Keratinocyte (primary cell): ENCODE data around the gene PDE1C. TPM values are rescaled to one million over a fixed set of nuclear protein-coding genes. Genes with fewer than 3 reads are reported as not detected.

ENCODE experiments used
- DNase-seq: peaks from one replicate; pipeline ENCODE4 v3.0.0-alpha.2; 2011; ENCODE audit warnings: low read depth, missing footprints, low spot score
- FAIRE-seq: peaks from 2 replicates; lab custom pipeline; 2011; peaks lifted over from hg19 to GRCh38; lab: Jason Lieb, UNC
- H2AFZ ChIP-seq: 2 replicates; pipeline ENCODE4 v1.6.0; 2012; ENCODE audit warnings: low read length, control low read depth, inconsistent platforms; ENCODE audit not compliant: control insufficient read depth
- H3K27ac ChIP-seq: 2 replicates; pipeline ENCODE4 v1.5.1; 2011; ENCODE audit warnings: low read length; ENCODE audit not compliant: control insufficient read depth, insufficient read depth
- H3K27me3 ChIP-seq: 3 replicates; pipeline ENCODE4 v1.6.0; 2011; ENCODE audit warnings: low read length; ENCODE audit not compliant: control insufficient read depth, insufficient read depth; ENCODE audit errors: extremely low read depth
- H3K36me3 ChIP-seq, 2 experiments: 2 replicates in 1 of 2; 3 replicates in 1 of 2; pipeline ENCODE4 v1.5.1; 2011; ENCODE audit warnings: low read length in 2 of 2, mild to moderate bottlenecking in 1 of 2; ENCODE audit not compliant: control insufficient read depth in 2 of 2, insufficient read depth in 2 of 2; ENCODE audit errors: extremely low read depth in 1 of 2
- H3K4me1 ChIP-seq: 3 replicates; pipeline ENCODE4 v1.5.1; 2011; ENCODE audit warnings: low read length; ENCODE audit not compliant: control insufficient read depth, insufficient read depth; ENCODE audit errors: extremely low read depth
- H3K4me2 ChIP-seq: 3 replicates; pipeline ENCODE4 v1.6.0; 2011; ENCODE audit warnings: low read depth, low read length; ENCODE audit not compliant: control insufficient read depth, insufficient read depth; ENCODE audit errors: extremely low read depth
- H3K4me3 ChIP-seq, 3 experiments: fragments of 200-600 bp in 1 of 3; sonication (generic) in 1 of 3; 2 replicates in 2 of 3; 3 replicates in 1 of 3; pipeline ENCODE4 v1.5.1; 2011 to 2016; ENCODE audit warnings: low read length in 3 of 3, mild to moderate bottlenecking in 3 of 3, control low read depth in 2 of 3, inconsistent platforms in 1 of 3, low read depth in 1 of 3, mixed read lengths in 1 of 3, mixed run types in 1 of 3, moderate library complexity in 1 of 3; ENCODE audit not compliant: control insufficient read depth in 2 of 3, insufficient read depth in 2 of 3; ENCODE audit errors: extremely low read depth in 1 of 3
- H3K79me2 ChIP-seq: 2 replicates; pipeline ENCODE4 v1.6.0; 2012; ENCODE audit warnings: low read length; ENCODE audit not compliant: control insufficient read depth, insufficient read depth
- H3K9ac ChIP-seq: 3 replicates; pipeline ENCODE4 v1.6.0; 2011; ENCODE audit warnings: low read length; ENCODE audit not compliant: control insufficient read depth, insufficient read depth; ENCODE audit errors: extremely low read depth
- H3K9me1 ChIP-seq: 3 replicates; pipeline ENCODE4 v1.6.0; 2011; ENCODE audit warnings: low read length; ENCODE audit not compliant: control insufficient read depth, insufficient read depth; ENCODE audit errors: extremely low read depth
- H3K9me3 ChIP-seq: 2 replicates; pipeline ENCODE4 v1.5.1; 2012; ENCODE audit warnings: low read depth, low read length; ENCODE audit not compliant: control insufficient read depth
- H4K20me1 ChIP-seq: 3 replicates; pipeline ENCODE4 v1.6.0; 2011; ENCODE audit warnings: low read length; ENCODE audit not compliant: control insufficient read depth, insufficient read depth; ENCODE audit errors: extremely low read depth
- EZH2 ChIP-seq: IDR thresholded peaks from one replicate; pipeline ENCODE4 v1.6.1; 2012; ENCODE audit warnings: inconsistent platforms, mild to moderate bottlenecking, low read length, moderate library complexity
- dilution Hi-C: fragments of 300-500 bp; cut with MboI; formaldehyde crosslinking; loops from one replicate; pipeline ENCODE4 v1.7.0; 2020; ENCODE audit warnings: low sequenced_read_pairs; ENCODE audit not compliant: extremely low pct_ligation_motif_present
- polyA plus RNA-seq, 5 experiments: library from polyadenylated mRNA; depleted of rRNA in 3 of 5; stranded (reverse) in 3 of 5; stranded (forward) in 1 of 5; unstranded in 1 of 5; fragments of >200 nt; gene quantifications; 1 replicate in 1 of 5; 2 replicates in 3 of 5; 3 replicates in 1 of 5; pipeline versions ENCODE4 v1.2.1 to v1.2.3, GENCODE V29; 2011 to 2012; ENCODE audit warnings: missing spikeins in 2 of 5, low read depth in 1 of 5, low replicate concordance in 1 of 5
- TF ChIP-seq, protein P1 (sequence below), 3 experiments: IDR thresholded peaks in 1 of 3; conservative IDR thresholded peaks in 1 of 3; optimal IDR thresholded peaks in 1 of 3; 2 replicates in 2 of 3; 3 replicates in 1 of 3; pipeline versions ENCODE3 to v1.5.1; 2011; ENCODE audit warnings: low read length in 3 of 3, mild to moderate bottlenecking in 3 of 3, moderate library complexity in 2 of 3, control low read depth in 1 of 3, inconsistent platforms in 1 of 3; ENCODE audit not compliant: insufficient read depth in 2 of 3; ENCODE audit errors: extremely low read depth in 1 of 3

The PDE1C gene
- polyA plus RNA-seq, 1 donor (not counting 4 experiments of a cell fraction or from before 2014, with no cell fraction given): 2.5 TPM

DNA sequence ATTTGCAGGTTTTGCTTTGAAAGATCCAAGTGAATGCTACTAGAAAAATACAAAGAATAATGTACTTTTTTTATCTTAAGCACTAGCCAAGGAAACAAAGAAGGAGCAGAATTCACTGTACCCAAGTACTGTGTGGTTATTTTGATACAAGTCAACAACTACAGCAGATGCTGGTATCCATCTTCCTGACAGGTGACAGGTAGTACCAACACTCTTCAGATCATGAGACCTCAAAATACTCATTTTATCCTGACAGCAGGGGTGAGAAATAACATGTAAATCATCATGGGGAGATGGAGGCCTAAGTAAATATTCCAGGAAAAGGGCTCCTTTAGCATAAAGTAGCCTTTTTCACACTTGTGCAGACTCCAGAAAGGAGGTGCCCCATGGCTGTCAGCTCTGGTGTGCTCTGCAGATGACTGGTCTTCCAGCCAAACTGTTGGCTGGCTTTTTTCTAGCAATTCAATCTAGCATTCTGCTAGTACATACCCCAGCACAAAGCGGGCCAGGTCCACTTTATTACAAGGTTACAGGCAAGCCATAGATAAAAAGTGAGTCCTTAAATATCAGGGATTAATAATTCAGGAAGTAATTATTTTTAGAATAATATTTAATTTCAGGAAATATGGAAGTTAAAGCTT, 90.4 kb downstream of the PDE1C start:
- Histone ChIP-seq H3K27ac (no peak overlapping the region), H3K4me1 (no peaks in the 10 kb centered on the region), H3K27me3 (no peaks in the 10 kb centered on the region), H3K9me1 (no peaks in the 10 kb centered on the region), H3K36me3 (no peaks in the 10 kb centered on the region), H3K9ac (no peak overlapping the region), H3K4me3 (no peak overlapping the region), H4K20me1 (no peaks in the 10 kb centered on the region), H3K4me2 (no peak overlapping the region), H3K79me2 (no peaks in the 10 kb centered on the region), H2AFZ (no peak overlapping the region), H3K9me3 (no peaks in the 10 kb centered on the region)
- no peak for TF ChIP-seq EZH2
- TF ChIP-seq, protein P1, sequence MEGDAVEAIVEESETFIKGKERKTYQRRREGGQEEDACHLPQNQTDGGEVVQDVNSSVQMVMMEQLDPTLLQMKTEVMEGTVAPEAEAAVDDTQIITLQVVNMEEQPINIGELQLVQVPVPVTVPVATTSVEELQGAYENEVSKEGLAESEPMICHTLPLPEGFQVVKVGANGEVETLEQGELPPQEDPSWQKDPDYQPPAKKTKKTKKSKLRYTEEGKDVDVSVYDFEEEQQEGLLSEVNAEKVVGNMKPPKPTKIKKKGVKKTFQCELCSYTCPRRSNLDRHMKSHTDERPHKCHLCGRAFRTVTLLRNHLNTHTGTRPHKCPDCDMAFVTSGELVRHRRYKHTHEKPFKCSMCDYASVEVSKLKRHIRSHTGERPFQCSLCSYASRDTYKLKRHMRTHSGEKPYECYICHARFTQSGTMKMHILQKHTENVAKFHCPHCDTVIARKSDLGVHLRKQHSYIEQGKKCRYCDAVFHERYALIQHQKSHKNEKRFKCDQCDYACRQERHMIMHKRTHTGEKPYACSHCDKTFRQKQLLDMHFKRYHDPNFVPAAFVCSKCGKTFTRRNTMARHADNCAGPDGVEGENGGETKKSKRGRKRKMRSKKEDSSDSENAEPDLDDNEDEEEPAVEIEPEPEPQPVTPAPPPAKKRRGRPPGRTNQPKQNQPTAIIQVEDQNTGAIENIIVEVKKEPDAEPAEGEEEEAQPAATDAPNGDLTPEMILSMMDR (optimal IDR thresholded peaks at IDR 0.05 in 1 of 3, IDR thresholded peaks at IDR 0.05 in 1 of 3, conservative IDR thresholded peaks at IDR 0.05 in 1 of 3; ENCODE audit: extremely low read depth in 1 of 3, insufficient read depth in 2 of 3, low read length in 3 of 3): no peak
- no peak for FAIRE-seq
- DNase-seq: no peak
- dilution Hi-C loops: no loop called here

GRCh38 chr7:31975546-31975945, 94.7 kb downstream of the PDE1C start:
- H3K9me1 ChIP-seq: no peaks in the 10 kb centered on the region
- H3K4me1 ChIP-seq: no peaks in the 10 kb centered on the region
- no peaks in the 10 kb centered on the region for H3K79me2 ChIP-seq
- no peaks in the 10 kb centered on the region for H3K9me3 ChIP-seq
- H4K20me1 ChIP-seq: no peaks in the 10 kb centered on the region
- no peak overlapping the region for H3K4me3 ChIP-seq
- DNase-seq (no peak), FAIRE-seq (no peak)
- no peak overlapping the region for H3K9ac ChIP-seq
- dilution Hi-C loops: no loop called here
- H3K36me3 ChIP-seq: no peaks in the 10 kb centered on the region
- H3K4me2 ChIP-seq: no peak overlapping the region
- TF ChIP-seq EZH2: no peak
- TF ChIP-seq, protein P1 (optimal IDR thresholded peaks at IDR 0.05 in 1 of 3, IDR thresholded peaks at IDR 0.05 in 1 of 3, conservative IDR thresholded peaks at IDR 0.05 in 1 of 3; ENCODE audit: extremely low read depth in 1 of 3, insufficient read depth in 2 of 3, low read length in 3 of 3): no peak
- no peaks in the 10 kb centered on the region for H3K27me3 ChIP-seq
- no peak overlapping the region for H3K27ac ChIP-seq
- H2AFZ ChIP-seq: no peak overlapping the region
